SK-N-SH (cell line): ENCODE data around the gene MRPS11. TPM values are rescaled to one million over a fixed set of nuclear protein-coding genes. Genes with fewer than 3 reads are reported as not detected.
A peak's percentile ranks its signal among the peaks of the same experiment; 100 is the strongest.

Experiments
- CTCF ChIA-PET: fragments of 300-600, 350-600 bp; formaldehyde crosslinking; extraction: SDS; loops from one replicate; lab custom pipeline; 2021; lab: Yijun Ruan, JAX
- POLR2A ChIA-PET: fragments of 350-600 bp; sonication (Branson Sonifier 250); formaldehyde crosslinking; extraction: SDS; loops from one replicate; lab custom pipeline; 2020; ENCODE audit warnings: antibody characterized with exemption, inconsistent platforms; lab: Yijun Ruan, JAX
- DNase-seq: peaks from one replicate; pipeline ENCODE4 v3.0.0; 2012
- H2AFZ ChIP-seq: fragments of 200-600 bp; sonication (generic); 2 replicates; pipeline ENCODE4 v1.8.1; 2016; ENCODE audit warnings: antibody characterized with exemption, mild to moderate bottlenecking, low read depth
- H3F3A ChIP-seq: fragments of 200-600 bp; sonication (generic); replicated peaks from 2 replicates; pipeline ENCODE3; 2016; ENCODE audit warnings: antibody characterized with exemption, mild to moderate bottlenecking; ENCODE audit not compliant: insufficient read depth
- H3K27ac ChIP-seq, 2 experiments: fragments of 200-500 bp in 1 of 2; fragments of 200-600 bp in 1 of 2; sonication (Bioruptor generic) in 1 of 2; sonication (generic), shearing (Covaris generic) in 1 of 2; 2 replicates each; pipeline versions ENCODE4 v1.5.1 to v1.6.1; 2014 to 2016; ENCODE audit warnings: low read depth in 2 of 2, inconsistent platforms in 1 of 2, low read length in 1 of 2, mild to moderate bottlenecking in 1 of 2, mixed read lengths in 1 of 2
- H3K27me3 ChIP-seq: fragments of 200-600 bp; sonication (generic), shearing (Covaris generic); 2 replicates; pipeline ENCODE4 v1.6.1; 2016; ENCODE audit warnings: mixed run types; ENCODE audit not compliant: insufficient read depth
- H3K36me3 ChIP-seq, 2 experiments: fragments of 200-500 bp in 1 of 2; fragments of 200-600 bp in 1 of 2; sonication (Bioruptor generic) in 1 of 2; sonication (generic) in 1 of 2; replicated peaks in 1 of 2; 2 replicates each; pipeline versions ENCODE3 to v1.5.1; 2014 to 2016; ENCODE audit warnings: low read length in 1 of 2, mild to moderate bottlenecking in 1 of 2; ENCODE audit not compliant: insufficient read depth in 2 of 2, control insufficient read depth in 1 of 2
- H3K4me1 ChIP-seq, 2 experiments: fragments of 200-500 bp in 1 of 2; fragments of 200-600 bp in 1 of 2; sonication (Bioruptor generic) in 1 of 2; sonication (generic), shearing (Covaris generic) in 1 of 2; 2 replicates each; pipeline versions ENCODE4 v1.5.1 to v1.6.1; 2014 to 2016; ENCODE audit warnings: low read depth in 1 of 2, low read length in 1 of 2, mixed run types in 1 of 2; ENCODE audit not compliant: insufficient read depth in 2 of 2, control insufficient read depth in 1 of 2
- H3K4me2 ChIP-seq: fragments of 200-600 bp; sonication (generic), shearing (Covaris generic); 2 replicates; pipeline ENCODE4 v1.6.1; 2017; ENCODE audit warnings: mixed run types
- H3K4me3 ChIP-seq, 2 experiments: fragments of 200-500 bp in 1 of 2; fragments of 200-600 bp in 1 of 2; sonication (Bioruptor generic) in 1 of 2; sonication (generic), shearing (Covaris generic) in 1 of 2; 2 replicates each; pipeline versions ENCODE4 v1.5.1 to v1.8.1; 2014 to 2016; ENCODE audit warnings: low read depth in 2 of 2, inconsistent platforms in 1 of 2, low read length in 1 of 2, mild to moderate bottlenecking in 1 of 2, mixed read lengths in 1 of 2, moderate library complexity in 1 of 2
- H3K79me2 ChIP-seq: fragments of 200-600 bp; sonication (generic); 2 replicates; pipeline ENCODE4 v1.8.1; 2017; ENCODE audit warnings: mild to moderate bottlenecking; ENCODE audit not compliant: insufficient read depth
- H3K9ac ChIP-seq: fragments of 200-600 bp; sonication (generic); 2 replicates; pipeline ENCODE4 v1.6.1; 2017; ENCODE audit warnings: mixed run types
- H3K9me2 ChIP-seq: fragments of 200-600 bp; sonication (generic); 2 replicates; pipeline ENCODE4 v1.6.1; 2017; ENCODE audit warnings: mixed run types
- H3K9me3 ChIP-seq: fragments of 200-600 bp; sonication (generic); 2 replicates; pipeline ENCODE4 v1.6.1; 2017; ENCODE audit warnings: mixed run types, mild to moderate bottlenecking, moderate library complexity
- H4K20me1 ChIP-seq: fragments of 200-600 bp; sonication (generic); 2 replicates; pipeline ENCODE4 v1.6.1; 2017; ENCODE audit warnings: mild to moderate bottlenecking, mixed run types; ENCODE audit not compliant: insufficient read depth
- ELF1 ChIP-seq: IDR thresholded peaks from 2 replicates; pipeline ENCODE4 v1.4.0; 2012
- EP300 ChIP-seq, 2 experiments: IDR thresholded peaks; 2 replicates each; pipeline versions ENCODE4 v1.4.0 to v1.6.1; 2012; ENCODE audit warnings: borderline replicate concordance in 1 of 2, low read depth in 1 of 2, low read length in 1 of 2
- IRF3 ChIP-seq: fragments of 150-350 bp; IDR thresholded peaks from 2 replicates; pipeline ENCODE4 v1.6.1; 2016; ENCODE audit warnings: mild to moderate bottlenecking, low read depth, low read length
- MXI1 ChIP-seq: IDR thresholded peaks from 2 replicates; pipeline ENCODE4 v1.6.1; 2012; ENCODE audit warnings: mild to moderate bottlenecking, low read depth, low read length, improper control_type of control experiment
- NRF1 ChIP-seq: IDR thresholded peaks from 2 replicates; pipeline ENCODE4 v1.6.1; 2012; ENCODE audit warnings: low read depth, mild to moderate bottlenecking, low read length
- RAD21 ChIP-seq: IDR thresholded peaks from 2 replicates; pipeline ENCODE4 v1.6.1; 2012; ENCODE audit warnings: mild to moderate bottlenecking, low read length
- RCOR1 ChIP-seq: fragments of 150-350 bp; IDR thresholded peaks from 2 replicates; pipeline ENCODE4 v1.6.1; 2017; ENCODE audit warnings: antibody characterized with exemption, low read length
- SIN3A ChIP-seq: IDR thresholded peaks from 2 replicates; pipeline ENCODE4 v1.6.1; 2012; ENCODE audit warnings: low read depth, mild to moderate bottlenecking, low read length, moderate library complexity, borderline replicate concordance
- SMC3 ChIP-seq: IDR thresholded peaks from 2 replicates; pipeline ENCODE4 v1.6.1; 2012; ENCODE audit warnings: low read depth, low read length, improper control_type of control experiment
- TCF12 ChIP-seq: IDR thresholded peaks from 2 replicates; pipeline ENCODE4 v1.4.0; 2012
- WGBS: methylation state at CpG from one replicate; pipeline ENCODE4 v1.1.6; 2017; ENCODE audit warnings: low lambda C conversion rate; 5-methylcytosine and 5-hydroxymethylcytosine counted together
- polyA plus RNA-seq, 3 experiments: library from polyadenylated mRNA; depleted of rRNA; stranded (reverse); fragments of >200 nt; gene quantifications; 2 replicates each; pipeline ENCODE4 v1.2.3, GENCODE V29; 2012
- TF ChIP-seq, protein P1 (sequence below): fragments of 150-350 bp; IDR thresholded peaks from 2 replicates; pipeline ENCODE4 v1.6.1; 2017; ENCODE audit warnings: antibody characterized with exemption, low read length, low read depth, borderline replicate concordance
- TF ChIP-seq, protein P2 (sequence below): IDR thresholded peaks from 2 replicates; pipeline ENCODE4; 2012
- TF ChIP-seq, protein P3 (sequence below): IDR thresholded peaks from 2 replicates; pipeline ENCODE4 v1.4.0; 2012; ENCODE audit warnings: low read depth
- TF ChIP-seq, protein P4 (sequence below): fragments of 200-600 bp; sonication (generic); IDR thresholded peaks from 2 replicates; pipeline ENCODE4 v1.6.1; 2017; ENCODE audit warnings: antibody characterized with exemption, mild to moderate bottlenecking, moderate library complexity

MRPS11 gene
- polyA plus RNA-seq, 1 of the 3 experiments (the other 2 are of a cell fraction): 101 TPM

DNA sequence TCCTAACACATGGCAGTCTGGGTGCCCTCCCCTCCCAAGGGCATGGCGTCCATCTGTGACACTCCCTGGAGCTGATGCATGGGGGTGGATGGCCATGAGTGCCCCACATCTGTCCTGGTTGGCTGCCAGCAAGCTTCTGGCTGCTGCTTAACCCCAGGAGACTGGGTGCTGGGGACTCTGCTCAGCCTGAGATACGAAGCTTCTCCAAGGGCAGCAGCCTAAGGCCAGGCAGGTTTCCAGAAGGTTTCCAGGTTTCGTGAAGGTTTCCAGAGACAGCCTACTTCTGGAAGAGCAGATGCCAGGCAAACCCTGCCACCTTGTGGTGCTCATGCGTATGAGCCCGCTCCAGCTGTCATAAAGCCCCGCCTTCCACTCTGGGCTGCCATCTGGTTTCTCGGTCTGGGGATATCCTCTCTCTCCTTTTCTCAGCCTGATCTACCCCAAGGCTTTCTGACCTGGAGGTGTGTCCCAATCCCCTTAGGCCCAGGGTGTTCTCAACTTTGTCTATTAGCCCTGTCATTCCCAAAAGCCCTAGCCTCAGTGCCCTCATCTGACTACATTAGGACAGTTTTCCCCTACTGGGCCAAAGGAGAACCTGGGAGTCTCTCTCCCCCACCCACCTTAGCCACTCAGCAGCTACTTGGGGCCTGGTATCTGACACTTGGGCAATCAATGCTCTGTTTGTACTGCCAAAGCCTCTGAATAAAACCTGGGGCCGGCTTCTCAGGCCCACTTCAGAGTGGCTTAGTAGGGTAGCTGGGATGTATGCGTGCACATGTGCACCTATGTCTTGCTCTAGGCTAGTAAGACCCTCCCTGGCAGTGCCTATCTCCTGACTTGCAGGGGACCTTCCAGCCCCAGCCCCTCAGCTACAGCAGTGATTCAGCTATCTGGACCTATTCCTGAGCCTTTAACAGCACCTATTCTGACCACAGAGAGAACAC is 12.4 kb upstream of the MRPS11 start:
- Histone ChIP-seq H3K4me1 (peaks cover 0 to 12% of the 10 kb centered on the region in 2 experiments; a peak in 1 of 4 replicates), H3F3A (no peaks in the 10 kb centered on the region), H3K27ac (no peak overlapping the region; a peak in 1 of 4 replicates), H2AFZ (no peak overlapping the region)
- DNase-seq: peak; percentile 79
- TF ChIP-seq, protein P1, sequence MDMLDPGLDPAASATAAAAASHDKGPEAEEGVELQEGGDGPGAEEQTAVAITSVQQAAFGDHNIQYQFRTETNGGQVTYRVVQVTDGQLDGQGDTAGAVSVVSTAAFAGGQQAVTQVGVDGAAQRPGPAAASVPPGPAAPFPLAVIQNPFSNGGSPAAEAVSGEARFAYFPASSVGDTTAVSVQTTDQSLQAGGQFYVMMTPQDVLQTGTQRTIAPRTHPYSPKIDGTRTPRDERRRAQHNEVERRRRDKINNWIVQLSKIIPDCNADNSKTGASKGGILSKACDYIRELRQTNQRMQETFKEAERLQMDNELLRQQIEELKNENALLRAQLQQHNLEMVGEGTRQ: no peak
- TF ChIP-seq ELF1 (no peak), MXI1 (peak; percentile 53; the same call in 1 of the 2 replicates), SMC3 (peak; percentile 69), NRF1 (0 out of 2 replicates have a peak, but pooled peaks have one; percentile 37), TCF12 (peak; percentile 32), RCOR1 (peak; percentile 41; the same call in 1 of the 2 replicates), SIN3A (peak; percentile 79; the same call in 1 of the 2 replicates), IRF3 (no peak), RAD21 (peak; percentile 82), EP300 (IDR thresholded peaks at IDR 0.05; ENCODE audit: borderline replicate concordance in 1 of 2, low read depth in 1 of 2, low read length in 1 of 2) (peak in 1 of 2 experiments; percentile 39; a peak in 1 of 4 replicates)
- TF ChIP-seq, protein P2, sequence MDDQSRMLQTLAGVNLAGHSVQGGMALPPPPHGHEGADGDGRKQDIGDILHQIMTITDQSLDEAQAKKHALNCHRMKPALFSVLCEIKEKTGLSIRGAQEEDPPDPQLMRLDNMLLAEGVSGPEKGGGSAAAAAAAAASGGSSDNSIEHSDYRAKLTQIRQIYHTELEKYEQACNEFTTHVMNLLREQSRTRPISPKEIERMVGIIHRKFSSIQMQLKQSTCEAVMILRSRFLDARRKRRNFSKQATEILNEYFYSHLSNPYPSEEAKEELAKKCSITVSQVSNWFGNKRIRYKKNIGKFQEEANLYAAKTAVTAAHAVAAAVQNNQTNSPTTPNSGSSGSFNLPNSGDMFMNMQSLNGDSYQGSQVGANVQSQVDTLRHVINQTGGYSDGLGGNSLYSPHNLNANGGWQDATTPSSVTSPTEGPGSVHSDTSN: 0 out of 2 replicates have a peak, but pooled peaks have one; percentile 28
- TF ChIP-seq, protein P3, sequence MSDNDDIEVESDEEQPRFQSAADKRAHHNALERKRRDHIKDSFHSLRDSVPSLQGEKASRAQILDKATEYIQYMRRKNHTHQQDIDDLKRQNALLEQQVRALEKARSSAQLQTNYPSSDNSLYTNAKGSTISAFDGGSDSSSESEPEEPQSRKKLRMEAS: 0 out of 2 replicates have a peak, but pooled peaks have one; percentile 35
- TF ChIP-seq, protein P4, sequence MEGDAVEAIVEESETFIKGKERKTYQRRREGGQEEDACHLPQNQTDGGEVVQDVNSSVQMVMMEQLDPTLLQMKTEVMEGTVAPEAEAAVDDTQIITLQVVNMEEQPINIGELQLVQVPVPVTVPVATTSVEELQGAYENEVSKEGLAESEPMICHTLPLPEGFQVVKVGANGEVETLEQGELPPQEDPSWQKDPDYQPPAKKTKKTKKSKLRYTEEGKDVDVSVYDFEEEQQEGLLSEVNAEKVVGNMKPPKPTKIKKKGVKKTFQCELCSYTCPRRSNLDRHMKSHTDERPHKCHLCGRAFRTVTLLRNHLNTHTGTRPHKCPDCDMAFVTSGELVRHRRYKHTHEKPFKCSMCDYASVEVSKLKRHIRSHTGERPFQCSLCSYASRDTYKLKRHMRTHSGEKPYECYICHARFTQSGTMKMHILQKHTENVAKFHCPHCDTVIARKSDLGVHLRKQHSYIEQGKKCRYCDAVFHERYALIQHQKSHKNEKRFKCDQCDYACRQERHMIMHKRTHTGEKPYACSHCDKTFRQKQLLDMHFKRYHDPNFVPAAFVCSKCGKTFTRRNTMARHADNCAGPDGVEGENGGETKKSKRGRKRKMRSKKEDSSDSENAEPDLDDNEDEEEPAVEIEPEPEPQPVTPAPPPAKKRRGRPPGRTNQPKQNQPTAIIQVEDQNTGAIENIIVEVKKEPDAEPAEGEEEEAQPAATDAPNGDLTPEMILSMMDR: peak; percentile 70
- TF ChIP-seq, all 33 proteins: peak for 11
- Histone ChIP-seq H3K36me3 (peaks cover 12 to 22% of the 10 kb centered on the region in 2 experiments), H3K4me2 (no peak overlapping the region), H4K20me1 (no peaks in the 10 kb centered on the region), H3K27me3 (no peaks in the 10 kb centered on the region), H3K9me2 (no peaks in the 10 kb centered on the region), H3K9me3 (no peaks in the 10 kb centered on the region), H3K9ac (no peak overlapping the region), H3K79me2 (no peaks in the 10 kb centered on the region), H3K4me3 (no peak overlapping the region)
- CTCF ChIA-PET: interaction anchor here (0.6 to 10.3 kb wide), 35 partner anchors 9 to 1831 kb away, joined by 3 to 195 read pairs (median 3); partner anchors contain the start of genes MRPL46, MRPS11 and NTRK3
- POLR2A ChIA-PET: interaction anchor here (1.1 kb wide), 1 partner anchor 12 kb away, joined by 4 read pairs; the partner anchor contains the start of genes MRPL46 and MRPS11
- WGBS: 6% methylated on average over 3 of the region's 9 CpGs
